H1 (cell line): ENCODE measurements around the gene RASGRP3. TPM values are rescaled to one million over a fixed set of nuclear protein-coding genes. Genes with fewer than 3 reads are reported as not detected.
"Not testable (repeated sequence)": the region's sequence is repeated elsewhere in the genome, so short reads cannot be mapped to it uniquely, and the experiment has no call there.

Experiments
- CTCF ChIA-PET: fragments of 300-600 bp; sonication (Branson Sonifier 250); formaldehyde crosslinking; loops from one replicate; lab custom pipeline; 2021; ENCODE audit not compliant: partially characterized antibody; lab: Charles Lee
- POLR2A ChIA-PET: fragments of 300-600 bp; sonication (Branson Sonifier 250); formaldehyde crosslinking; loops from one replicate; lab custom pipeline; 2021; ENCODE audit warnings: inconsistent platforms; ENCODE audit not compliant: partially characterized antibody; lab: Charles Lee
- DNase-seq, 2 experiments: peaks; one replicate each; pipeline versions ENCODE4 v3.0.0 to v3.0.0-alpha.2; 2010 to 2022; ENCODE audit warnings: low spot score in 2 of 2, low read depth in 1 of 2, mixed read lengths in 1 of 2
- FAIRE-seq: peaks from 2 replicates; lab custom pipeline; 2011; peaks lifted over from hg19 to GRCh38; lab: Jason Lieb, UNC
- H2AFZ ChIP-seq: 2 replicates; pipeline ENCODE4 v1.8.1; 2012; ENCODE audit warnings: low read length, inconsistent platforms
- H2AK5ac ChIP-seq: 2 replicates; pipeline ENCODE4 v1.6.1; 2013; ENCODE audit warnings: low read depth, low read length
- H2BK120ac ChIP-seq: replicated peaks from 2 replicates; pipeline ENCODE3; 2013; ENCODE audit warnings: low read depth, low read length, inconsistent platforms
- H2BK12ac ChIP-seq: 2 replicates; pipeline ENCODE4 v1.6.1; 2013; ENCODE audit warnings: low read depth, low read length
- H2BK15ac ChIP-seq: 2 replicates; pipeline ENCODE4 v1.6.1; 2013; ENCODE audit warnings: low read length
- H2BK20ac ChIP-seq: 2 replicates; pipeline ENCODE4 v1.6.1; 2013; ENCODE audit warnings: low read length
- H2BK5ac ChIP-seq: 2 replicates; pipeline ENCODE4 v1.6.1; 2013; ENCODE audit warnings: low read depth, low read length
- H3K14ac ChIP-seq: 2 replicates; pipeline ENCODE4 v1.6.1; 2013; ENCODE audit warnings: inconsistent platforms; ENCODE audit not compliant: insufficient read length
- H3K18ac ChIP-seq: 2 replicates; pipeline ENCODE4 v1.6.1; 2013; ENCODE audit warnings: low read length; ENCODE audit errors: extremely low read depth
- H3K23ac ChIP-seq: 2 replicates; pipeline ENCODE4 v1.6.1; 2013; ENCODE audit warnings: inconsistent platforms; ENCODE audit not compliant: insufficient read length
- H3K23me2 ChIP-seq: 2 replicates; pipeline ENCODE4 v1.6.1; 2013; ENCODE audit warnings: low read depth, low read length
- H3K27ac ChIP-seq: 2 replicates; pipeline ENCODE4 v1.6.1; 2011; ENCODE audit warnings: low read depth, low read length, inconsistent platforms
- H3K27me3 ChIP-seq, 4 experiments: replicated peaks in 1 of 4; 1 replicate in 1 of 4; 2 replicates in 3 of 4; pipeline versions ENCODE4 v1.6.1 to v1.8.1; 2011 to 2013; ENCODE audit warnings: low read length in 3 of 4, mild to moderate bottlenecking in 3 of 4, inconsistent platforms in 2 of 4, mixed read lengths in 2 of 4, moderate library complexity in 1 of 4; ENCODE audit not compliant: control insufficient read depth in 3 of 4, insufficient read depth in 3 of 4; ENCODE audit errors: extremely low read depth in 1 of 4
- H3K36me3 ChIP-seq, 4 experiments: 2 replicates each; pipeline versions ENCODE4 v1.6.1 to v1.8.1; 2011 to 2013; ENCODE audit warnings: mild to moderate bottlenecking in 4 of 4, low read length in 3 of 4, moderate library complexity in 2 of 4, control low read depth in 1 of 4, inconsistent platforms in 1 of 4; ENCODE audit not compliant: insufficient read depth in 4 of 4, control insufficient read depth in 2 of 4
- H3K4ac ChIP-seq: replicated peaks from 2 replicates; pipeline ENCODE3; 2013; ENCODE audit warnings: low read length, low read depth, mixed read lengths, inconsistent platforms; ENCODE audit not compliant: insufficient read length
- H3K4me1 ChIP-seq, 4 experiments: replicated peaks in 1 of 4; 1 replicate in 1 of 4; 2 replicates in 3 of 4; pipeline versions ENCODE4 v1.6.1 to v1.8.1; 2011 to 2013; ENCODE audit warnings: low read length in 3 of 4, inconsistent platforms in 2 of 4, mixed read lengths in 1 of 4; ENCODE audit not compliant: insufficient read depth in 4 of 4, control insufficient read depth in 3 of 4
- H3K4me2 ChIP-seq, 2 experiments: 2 replicates each; pipeline versions ENCODE4 v1.6.1 to v1.8.1; 2011 to 2013; ENCODE audit warnings: low read depth in 2 of 2, low read length in 2 of 2, control low read depth in 1 of 2, inconsistent platforms in 1 of 2, mild to moderate bottlenecking in 1 of 2; ENCODE audit not compliant: insufficient read depth in 1 of 2
- H3K4me3 ChIP-seq, 4 experiments: fragments of 200-600, 300-600 bp in 1 of 4; sonication (generic), shearing (Covaris generic), sonication (Bioruptor Twin) in 1 of 4; 2 replicates each; pipeline versions ENCODE4 v1.5.1 to v1.8.1; 2011 to 2016; ENCODE audit warnings: low read length in 4 of 4, low read depth in 3 of 4, control low read depth in 2 of 4, inconsistent platforms in 2 of 4, mild to moderate bottlenecking in 2 of 4, mixed read lengths in 1 of 4, moderate library complexity in 1 of 4; ENCODE audit not compliant: insufficient read depth in 2 of 4; ENCODE audit errors: extremely low read depth in 1 of 4
- H3K56ac ChIP-seq: replicated peaks from 2 replicates; pipeline ENCODE3; 2013; ENCODE audit warnings: low read depth, mild to moderate bottlenecking, mixed read lengths, low read length, inconsistent platforms; ENCODE audit not compliant: insufficient read length
- H3K79me1 ChIP-seq: 2 replicates; pipeline ENCODE4 v1.6.1; 2013; ENCODE audit warnings: low read depth, low read length, control low read depth
- H3K79me2 ChIP-seq, 2 experiments: 2 replicates each; pipeline versions ENCODE4 v1.6.1 to v1.8.1; 2012 to 2013; ENCODE audit warnings: low read length in 2 of 2, mild to moderate bottlenecking in 2 of 2, inconsistent platforms in 1 of 2; ENCODE audit not compliant: insufficient read depth in 2 of 2, control insufficient read depth in 1 of 2
- H3K9ac ChIP-seq, 4 experiments: replicated peaks in 1 of 4; 1 replicate in 1 of 4; 2 replicates in 3 of 4; pipeline versions ENCODE4 v1.6.1 to v1.8.1; 2011 to 2013; ENCODE audit warnings: low read depth in 3 of 4, low read length in 3 of 4, control low read depth in 2 of 4, mild to moderate bottlenecking in 2 of 4, moderate library complexity in 2 of 4, inconsistent platforms in 1 of 4; ENCODE audit errors: extremely low read depth in 1 of 4
- H3K9me3 ChIP-seq, 2 experiments: 2 replicates each; pipeline versions ENCODE4 v1.6.1 to v1.8.1; 2012 to 2013; ENCODE audit warnings: mild to moderate bottlenecking in 2 of 2, moderate library complexity in 2 of 2, control low read depth in 1 of 2, inconsistent platforms in 1 of 2, low read depth in 1 of 2, low read length in 1 of 2, mixed read lengths in 1 of 2; ENCODE audit not compliant: insufficient read depth in 2 of 2
- H4K20me1 ChIP-seq, 2 experiments: replicated peaks in 1 of 2; 2 replicates each; pipeline versions ENCODE3 to v1.8.1; 2011 to 2013; ENCODE audit warnings: inconsistent platforms in 2 of 2, low read length in 2 of 2, mild to moderate bottlenecking in 1 of 2; ENCODE audit not compliant: insufficient read depth in 2 of 2, control insufficient read depth in 1 of 2
- H4K5ac ChIP-seq: 2 replicates; pipeline ENCODE4 v1.6.1; 2013; ENCODE audit warnings: low read length, low read depth, mixed read lengths, inconsistent platforms; ENCODE audit not compliant: insufficient read length
- H4K8ac ChIP-seq: 2 replicates; pipeline ENCODE4 v1.8.0; 2013; ENCODE audit warnings: mild to moderate bottlenecking, moderate library complexity, low read length, inconsistent platforms; ENCODE audit not compliant: insufficient read depth; ENCODE audit errors: extremely low read depth
- H4K91ac ChIP-seq: replicated peaks from 2 replicates; pipeline ENCODE3; 2013; ENCODE audit warnings: low read length, mixed read lengths, inconsistent platforms; ENCODE audit not compliant: insufficient read length
- WGBS, 2 experiments: shearing (Covaris generic) in 1 of 2; methylation state at CpG; one replicate each; pipeline versions ENCODE4 v1.1.6 to v1.1.7; 2013 to 2015; ENCODE audit warnings: low lambda C conversion rate in 2 of 2, mixed read lengths in 2 of 2, inconsistent platforms in 1 of 2, low coverage in 1 of 2, missing lambda C conversion rate in 1 of 2; ENCODE audit not compliant: insufficient replicate concordance in 2 of 2, insufficient coverage in 1 of 2, insufficient read length in 1 of 2; ENCODE audit errors: extremely low coverage in 1 of 2, missing lambda C conversion rate in 1 of 2; 5-methylcytosine and 5-hydroxymethylcytosine counted together
- polyA plus RNA-seq, 7 experiments: library from polyadenylated mRNA; depleted of rRNA in 3 of 7; stranded (reverse) in 5 of 7; unstranded in 2 of 7; fragments of >200 nt in 5 of 7; fragments of 200-250 nt in 2 of 7; gene quantifications; 1 replicate in 5 of 7; 2 replicates in 1 of 7; 4 replicates in 1 of 7; pipeline versions ENCODE4 v1.2.1 to v1.2.3, GENCODE V29; 2011 to 2013; ENCODE audit warnings: missing spikeins in 2 of 7, mixed read lengths in 2 of 7
- total RNA-seq: library from RNA; stranded (reverse); fragmentation: NEBNext Ultra II Directional; extraction: Animal tissue kit (Norgen Biotek cat#: 25700); gene quantifications from 2 replicates; pipeline ENCODE4 v1.2.1, GENCODE V29; 2021

Gene RASGRP3
- total and polyA plus RNA-seq, 2 of the 8 experiments (the other 6 are each of a cell fraction or from before 2014, with no cell fraction given) = 0.06 TPM; not detected in 1

DNA sequence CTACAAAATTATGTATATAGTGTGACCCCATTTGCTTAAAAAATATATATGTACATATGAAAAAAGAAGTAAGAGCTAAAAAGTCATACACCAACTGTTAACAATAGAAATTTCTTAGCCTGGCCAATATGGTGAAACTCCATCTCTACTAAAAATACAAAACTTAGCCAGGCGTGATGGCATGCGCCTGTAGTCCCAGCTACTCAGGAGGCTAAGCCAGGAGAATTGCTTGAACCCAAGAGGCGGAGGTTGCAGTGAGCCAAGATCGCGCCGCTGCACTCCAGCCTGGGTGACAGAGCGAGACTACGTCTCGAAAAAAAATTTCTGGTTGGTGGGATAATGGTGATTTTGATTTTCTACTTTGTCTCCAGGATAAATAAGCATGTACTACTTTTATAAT lies 34.4 kb upstream of the RASGRP3 start:
- H4K8ac ChIP-seq, H3K79me1 ChIP-seq, H4K20me1 ChIP-seq, H2AK5ac ChIP-seq, H3K56ac ChIP-seq, H2BK5ac ChIP-seq, H3K4me1 ChIP-seq, H3K79me2 ChIP-seq, H3K4me2 ChIP-seq, H2BK20ac ChIP-seq, H4K5ac ChIP-seq, H2BK120ac ChIP-seq, DNase-seq, H3K9ac ChIP-seq, FAIRE-seq, H3K27me3 ChIP-seq, H3K9me3 ChIP-seq, H3K23ac ChIP-seq, H3K23me2 ChIP-seq, H2AFZ ChIP-seq, POLR2A ChIA-PET, H3K27ac ChIP-seq, H3K18ac ChIP-seq, H3K4me3 ChIP-seq, H3K14ac ChIP-seq, H2BK12ac ChIP-seq, H2BK15ac ChIP-seq, H4K91ac ChIP-seq, H3K36me3 ChIP-seq, H3K4ac ChIP-seq: not testable (repeated sequence)
- 98% methylated on average over 9 of the region's 9 CpGs; no CpG with 5 or more reads in 1 of the 2 experiments for WGBS, 2 experiments
- CTCF ChIA-PET = interaction anchor here (0.6 to 1.6 kb wide), 11 partner anchors 19 to 669 kb away, joined by 3 to 8 read pairs (median 3); no protein-coding TSS in a partner anchor
